ENCODE measurements around the gene BAIAP2.

Gene BAIAP2

GRCh38 chr17:81163051-81163695 is 128.2 kb downstream of the BAIAP2 start:
- no peak for DNase-seq

- DNase-seq = no peak
Observed at GRCh38 chr17:81163703-81164370, 128.9 kb downstream of the BAIAP2 start.

- peak; percentile 50 for DNase-seq
Observed at GRCh38 chr17:81164371-81165245, 129.7 kb downstream of the BAIAP2 start.

- DNase-seq = no peak
Observed at GRCh38 chr17:81165246-81166032, 130.5 kb downstream of the BAIAP2 start, which contains the start of gene PVALEF. Gene PVALEF (plus strand): TSS chr17:81165507. CDS start chr17:81181227, 15,720 bp downstream.

- no peak for DNase-seq
Observed at GRCh38 chr17:81166033-81166492, 131.1 kb downstream of the BAIAP2 start, which contains the start of gene AATK. Gene AATK (minus strand): TSS chr17:81166221. CDS start chr17:81165992, 229 bp downstream.

Measured in NCI-H1092 treated with DMSO at 0.1 percent for 48 hours (cell line).